Stomach (tissue), 9 donors: ENCODE data around the gene ARHGEF10L. TPM values are rescaled to one million over a fixed set of nuclear protein-coding genes. Genes with fewer than 3 reads are reported as not detected.
A peak's percentile ranks its signal among the peaks of the same experiment; 100 is the strongest.

Source experiments
- DNase-seq, 2 donors: peaks; one replicate each; pipeline versions ENCODE4 v3.0.0 to v3.0.0-alpha.2; 2013 to 2019
- H3K27ac ChIP-seq, 5 donors: fragments of 200-600 bp in 4 of 5; sonication (generic) in 4 of 5; one replicate each; pipeline ENCODE4 v1.5.1; 2013 to 2019; ENCODE audit warnings: mild to moderate bottlenecking in 1 of 5, moderate library complexity in 1 of 5
- H3K27me3 ChIP-seq, 3 donors: fragments of 200-600 bp; sonication (generic); one replicate each; pipeline ENCODE4 v1.5.1; 2017 to 2019; ENCODE audit warnings: mixed run types in 1 of 3
- H3K36me3 ChIP-seq, 4 donors: fragments of 200-600 bp; sonication (generic); 1 replicate in 3 of 4; 2 replicates in 1 of 4; pipeline ENCODE4 v1.5.1; 2016 to 2019
- H3K4me1 ChIP-seq, 4 donors: fragments of 200-600 bp; sonication (generic); one replicate each; pipeline ENCODE4 v1.5.1; 2016 to 2019
- H3K4me3 ChIP-seq, 4 donors: fragments of 200-600 bp; sonication (generic) in 3 of 4; one replicate each; pipeline ENCODE4 v1.5.1; 2016 to 2019; ENCODE audit warnings: mild to moderate bottlenecking in 1 of 4
- H3K9me3 ChIP-seq, 4 donors: fragments of 200-600 bp; sonication (generic); one replicate each; pipeline ENCODE4 v1.5.1; 2016 to 2019
- EP300 ChIP-seq: sonication (generic); formaldehyde crosslinking; IDR thresholded peaks from one replicate; pipeline ENCODE4 v1.6.1; 2017; ENCODE audit warnings: antibody characterized with exemption
- POLR2A ChIP-seq, 4 donors: fragments of 450-650 bp; IDR thresholded peaks; one replicate each; pipeline ENCODE4 v1.6.1; 2016; ENCODE audit warnings: antibody characterized with exemption in 4 of 4, control low read depth in 2 of 4, mild to moderate bottlenecking in 1 of 4, moderate library complexity in 1 of 4
- POLR2AphosphoS5 ChIP-seq, 3 donors: sonication (generic); formaldehyde crosslinking; IDR thresholded peaks; one replicate each; pipeline ENCODE4 v1.6.1; 2016; ENCODE audit warnings: antibody characterized with exemption in 3 of 3
- WGBS, 5 donors: extraction: QIAGEN DNeasy Blood & Tissue Kit in 3 of 5; methylation state at CpG; one replicate each; pipeline versions ENCODE4 v1.1.5 to v1.1.7; 2013 to 2018; 5-methylcytosine and 5-hydroxymethylcytosine counted together
- intact Hi-C: fragments of 100-400 bp; cut with DNase I; formaldehyde crosslinking; loops from one replicate; pipeline ENCODE4 v1.15.1; 2023; ENCODE audit warnings: low total_unique reads
- polyA plus RNA-seq, 3 donors: library from polyadenylated mRNA; stranded (reverse); fragments of 200-250 nt; gene quantifications; one replicate each; pipeline ENCODE4 v1.2.3, GENCODE V29; 2013
- total RNA-seq, 5 donors: library from RNA; depleted of rRNA; stranded (reverse); fragments of >200 nt; gene quantifications; one replicate each; pipeline versions ENCODE4 v1.1.0 to v1.2.3, GENCODE V29; 2014 to 2016
- TF ChIP-seq, protein P1 (sequence below), 7 experiments: fragments of 450-650 bp in 4 of 7; fragments of 200-600 bp in 3 of 7; sonication (generic) in 3 of 7; IDR thresholded peaks; one replicate each; pipeline ENCODE4 v1.5.1; 2016 to 2019; ENCODE audit warnings: antibody characterized with exemption in 7 of 7, control low read depth in 2 of 7, mild to moderate bottlenecking in 1 of 7
- donor health status: healthy with polysubstance abuse.
- donor health status: Bipolar disorder and iron deficiency.
- donor health status: healthy.

Gene ARHGEF10L
- total and polyA plus RNA-seq, 8 donors: 15.4 to 329 (median 45.0) TPM

DNA sequence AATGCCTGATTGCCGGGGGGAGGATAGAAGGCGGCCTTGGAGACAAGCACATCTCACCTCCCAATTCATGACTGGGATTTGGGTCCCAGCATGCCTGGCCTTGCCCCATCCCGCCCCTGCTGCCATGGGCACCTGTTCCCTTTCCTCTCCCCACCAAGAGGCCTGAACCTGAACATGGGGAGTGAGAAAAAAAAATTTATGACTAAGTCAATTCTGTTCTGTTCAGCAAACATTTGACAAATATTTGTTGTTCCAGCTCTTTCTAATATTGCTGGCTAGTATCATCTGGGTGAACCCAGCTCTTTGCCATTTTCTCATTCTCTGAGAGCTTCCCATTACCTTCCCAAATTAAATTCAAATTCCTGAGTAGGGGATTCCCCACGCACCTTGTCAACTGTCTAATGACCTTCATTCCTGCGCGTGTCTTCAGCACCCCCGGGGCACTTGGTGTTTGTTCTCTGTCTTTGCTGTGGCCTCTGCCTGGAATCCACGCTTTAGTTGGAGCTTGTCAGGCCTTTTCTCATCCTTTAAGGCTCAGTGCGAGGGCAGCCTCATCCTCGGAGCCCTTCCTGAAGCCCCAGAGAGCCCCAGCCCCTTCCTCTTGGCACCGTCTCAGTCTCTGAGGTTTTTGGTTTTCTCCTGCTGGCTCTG lies 42.8 kb downstream of the ARHGEF10L start:
- intact Hi-C loops: no loop called here
- H3K27ac ChIP-seq: peak overlapping the region; percentile 47 to 83 (median 73)
- TF ChIP-seq, protein P1, sequence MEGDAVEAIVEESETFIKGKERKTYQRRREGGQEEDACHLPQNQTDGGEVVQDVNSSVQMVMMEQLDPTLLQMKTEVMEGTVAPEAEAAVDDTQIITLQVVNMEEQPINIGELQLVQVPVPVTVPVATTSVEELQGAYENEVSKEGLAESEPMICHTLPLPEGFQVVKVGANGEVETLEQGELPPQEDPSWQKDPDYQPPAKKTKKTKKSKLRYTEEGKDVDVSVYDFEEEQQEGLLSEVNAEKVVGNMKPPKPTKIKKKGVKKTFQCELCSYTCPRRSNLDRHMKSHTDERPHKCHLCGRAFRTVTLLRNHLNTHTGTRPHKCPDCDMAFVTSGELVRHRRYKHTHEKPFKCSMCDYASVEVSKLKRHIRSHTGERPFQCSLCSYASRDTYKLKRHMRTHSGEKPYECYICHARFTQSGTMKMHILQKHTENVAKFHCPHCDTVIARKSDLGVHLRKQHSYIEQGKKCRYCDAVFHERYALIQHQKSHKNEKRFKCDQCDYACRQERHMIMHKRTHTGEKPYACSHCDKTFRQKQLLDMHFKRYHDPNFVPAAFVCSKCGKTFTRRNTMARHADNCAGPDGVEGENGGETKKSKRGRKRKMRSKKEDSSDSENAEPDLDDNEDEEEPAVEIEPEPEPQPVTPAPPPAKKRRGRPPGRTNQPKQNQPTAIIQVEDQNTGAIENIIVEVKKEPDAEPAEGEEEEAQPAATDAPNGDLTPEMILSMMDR (IDR thresholded peaks at IDR 0.05): no peak
- peaks cover 27 to 80% (median 51%) of the 10 kb centered on the region in 4 donors for H3K4me1 ChIP-seq
- peaks cover 0 to 15% (median 8%) of the 10 kb centered on the region in 4 donors for H3K36me3 ChIP-seq
- peak overlapping the region in 2 of 4 donors; percentile 13 to 17 for H3K4me3 ChIP-seq
- DNase-seq: no peak
- H3K9me3 ChIP-seq: no peaks in the 10 kb centered on the region
- WGBS, 5 donors: 34 to 52% (median 44%) methylated on average over 11 of the region's 11 CpGs
- no peaks in the 10 kb centered on the region for H3K27me3 ChIP-seq

DNA sequence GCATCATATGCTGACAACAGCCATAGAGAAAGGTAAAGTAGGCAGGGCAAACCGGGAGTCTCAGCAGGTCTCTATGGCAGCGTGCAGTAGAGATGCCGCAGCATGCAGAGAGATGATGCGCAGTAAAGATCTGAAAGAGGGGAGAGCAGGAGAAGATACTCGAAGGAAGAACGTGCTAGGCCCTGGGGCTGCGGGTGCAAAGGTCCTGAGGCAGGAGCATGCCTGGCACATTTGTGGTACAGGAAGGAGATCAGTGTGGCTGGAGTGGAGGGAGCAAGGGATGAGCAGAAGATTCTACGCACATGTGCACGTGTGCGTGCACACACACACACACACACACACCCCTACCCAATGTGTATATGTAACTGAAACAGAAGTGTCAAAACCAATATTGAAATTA lies 45.0 kb downstream of the ARHGEF10L start:
- TF ChIP-seq, protein P1 (IDR thresholded peaks at IDR 0.05): no peak
- no peak for TF ChIP-seq POLR2AphosphoS5 (IDR thresholded peaks at IDR 0.05)
- TF ChIP-seq POLR2A (IDR thresholded peaks at IDR 0.05): no peak
- TF ChIP-seq EP300: no peak
- intact Hi-C loops: no loop called here
- WGBS, 5 donors: 90 to 98% (median 95%) methylated on average over 10 of the region's 10 CpGs
- H3K36me3 ChIP-seq: peaks cover 0 to 16% (median 10%) of the 10 kb centered on the region in 4 donors
- DNase-seq: no peak
- no peak overlapping the region for H3K27ac ChIP-seq
- H3K27me3 ChIP-seq: no peaks in the 10 kb centered on the region
- peaks cover 43 to 80% (median 66%) of the 10 kb centered on the region in 4 donors for H3K4me1 ChIP-seq
- H3K4me3 ChIP-seq: no peak overlapping the region
- no peaks in the 10 kb centered on the region for H3K9me3 ChIP-seq

DNA sequence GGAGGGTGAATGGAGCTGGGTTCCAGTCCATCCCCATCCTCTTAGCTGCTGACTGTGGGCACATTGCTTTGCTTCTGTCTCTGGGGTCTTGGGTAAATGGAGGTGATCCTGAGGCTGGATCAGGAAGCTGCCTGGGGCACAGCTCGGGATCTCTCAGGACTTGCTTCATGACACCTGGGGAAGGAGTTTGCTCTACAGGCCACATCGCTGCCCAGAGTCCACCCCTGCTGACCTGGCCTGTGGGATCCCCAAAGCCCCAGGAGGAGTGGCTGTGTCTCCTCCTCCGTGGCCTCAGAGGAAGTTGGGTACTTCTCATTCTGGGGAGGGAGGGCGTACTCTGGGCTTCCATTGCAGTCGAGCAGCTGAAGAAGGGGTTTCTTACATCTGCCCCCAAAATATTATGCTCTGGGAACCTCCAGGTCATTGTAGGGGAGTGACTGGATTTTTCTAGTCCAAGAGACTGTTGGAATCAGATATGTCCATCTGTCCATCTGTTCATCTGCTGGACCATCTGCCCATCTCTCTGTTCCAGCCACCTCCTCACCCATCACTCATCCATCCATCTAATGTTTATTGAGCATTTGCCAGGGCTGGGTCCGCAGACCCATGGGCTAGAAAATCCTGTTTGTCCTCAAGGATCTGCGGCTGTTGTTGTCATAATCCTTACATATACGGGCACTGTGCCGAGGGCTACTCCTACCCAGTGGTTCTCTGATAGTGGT lies 45.9 kb downstream of the ARHGEF10L start:
- H3K9me3 ChIP-seq: no peaks in the 10 kb centered on the region
- H3K27me3 ChIP-seq: no peaks in the 10 kb centered on the region
- H3K4me3 ChIP-seq: no peak overlapping the region
- TF ChIP-seq POLR2A (IDR thresholded peaks at IDR 0.05) (no peak), EP300 (no peak), POLR2AphosphoS5 (IDR thresholded peaks at IDR 0.05) (no peak)
- TF ChIP-seq, protein P1 (IDR thresholded peaks at IDR 0.05): no peak
- no peak for DNase-seq
- peaks cover 40 to 79% (median 64%) of the 10 kb centered on the region in 4 donors for H3K4me1 ChIP-seq
- peak overlapping the region in 4 of 5 donors; percentile 42 to 82 (median 76) for H3K27ac ChIP-seq
- intact Hi-C loops: no loop called here
- WGBS, 5 donors: 81 to 94% (median 90%) methylated on average over 4 to 9 of the region's 9 CpGs
- H3K36me3 ChIP-seq: peaks cover 0 to 24% (median 19%) of the 10 kb centered on the region in 4 donors

DNA sequence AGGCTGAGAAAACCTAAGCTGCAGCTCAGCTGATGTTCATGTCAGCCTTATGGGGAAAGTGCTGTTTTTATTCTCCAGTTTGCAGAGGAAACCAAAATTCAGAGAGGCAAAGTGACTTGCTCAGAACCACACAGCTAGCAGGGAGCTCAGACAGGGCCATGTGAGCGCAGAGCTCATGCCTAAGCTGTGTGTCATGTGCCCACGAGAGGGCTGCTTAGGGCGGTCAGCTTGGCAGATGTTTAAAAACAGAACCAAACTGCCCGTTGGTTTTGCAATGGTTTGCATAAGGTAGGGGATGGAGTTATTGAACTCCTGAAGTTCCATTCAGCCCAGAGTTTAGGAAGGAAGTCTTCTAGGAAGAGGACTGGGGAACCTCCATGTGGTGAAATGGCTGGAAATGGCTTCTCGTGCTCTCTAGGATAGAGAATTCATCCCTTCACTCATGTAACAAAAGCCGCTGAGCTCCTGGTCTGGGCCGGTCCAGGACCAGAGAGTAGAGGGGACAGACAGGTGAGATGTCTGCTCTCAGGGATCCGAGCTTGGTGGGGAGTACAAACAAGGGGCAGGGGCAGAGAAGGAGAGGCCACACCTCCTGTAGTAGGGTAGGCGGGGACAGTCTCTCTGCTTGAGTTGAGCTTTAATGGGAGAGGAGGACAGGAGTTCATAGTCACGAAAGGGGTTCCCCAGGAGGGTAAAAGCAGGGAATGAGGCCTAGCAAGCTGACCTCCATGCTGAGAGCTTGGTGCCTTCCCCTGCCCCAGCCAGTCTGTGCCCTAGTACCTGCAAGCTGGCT lies 46.9 kb downstream of the ARHGEF10L start:
- no peak for DNase-seq
- Histone ChIP-seq H3K27me3 (no peaks in the 10 kb centered on the region), H3K4me1 (peaks cover 42 to 70% (median 57%) of the 10 kb centered on the region in 4 donors), H3K27ac (peak overlapping the region in 4 of 5 donors; percentile 42 to 82 (median 76)), H3K36me3 (peaks cover 0 to 31% (median 26%) of the 10 kb centered on the region in 4 donors), H3K9me3 (no peaks in the 10 kb centered on the region), H3K4me3 (no peak overlapping the region)
- peak in 2 of 3 donors; percentile 25 to 70 for TF ChIP-seq POLR2AphosphoS5 (IDR thresholded peaks at IDR 0.05)
- TF ChIP-seq, protein P1 (IDR thresholded peaks at IDR 0.05): no peak
- 66 to 78% (median 74%) methylated on average over 10 of the region's 10 CpGs for WGBS, 5 donors
- intact Hi-C loops: no loop called here
